Mammary epithelial cell (primary cell): ENCODE results near the gene MPV17L.

Experiments used
- CTCF ChIP-seq, 2 donors: IDR thresholded peaks in 1 of 2; conservative IDR thresholded peaks in 1 of 2; 2 replicates each; pipeline ENCODE4 v1.5.1; 2011 to 2012; ENCODE audit warnings: inconsistent platforms in 2 of 2, low read length in 2 of 2, mild to moderate bottlenecking in 2 of 2, control low read depth in 1 of 2, low read depth in 1 of 2; ENCODE audit not compliant: insufficient read depth in 1 of 2; ENCODE audit errors: extremely low read depth in 1 of 2
- EZH2 ChIP-seq: IDR thresholded peaks from 2 replicates; pipeline ENCODE4 v1.6.1; 2012; ENCODE audit warnings: low read length, inconsistent platforms, borderline replicate concordance

- TF ChIP-seq CTCF (conservative IDR thresholded peaks at IDR 0.05 in 1 of 2, IDR thresholded peaks at IDR 0.05 in 1 of 2; ENCODE audit: extremely low read depth in 1 of 2, insufficient read depth in 1 of 2, low read depth in 1 of 2, low read length in 2 of 2) (no peak), EZH2 (no peak)
Observed at GRCh38 chr16:15452246-15452855, 56.8 kb downstream of the MPV17L start.
